K562 (cell line): ENCODE data around the gene ZFP30. TPM values are rescaled to one million over a fixed set of nuclear protein-coding genes. Genes with fewer than 3 reads are reported as not detected.
A peak's percentile ranks its signal among the peaks of the same experiment; 100 is the strongest.

ENCODE experiments used
- ATF1 ChIP-seq, 2 experiments: fragments of 450-650 bp in 1 of 2; IDR thresholded peaks; 2 replicates each; pipeline ENCODE4 v1.6.1; 2016; ENCODE audit warnings: missing compliant biosample characterization in 1 of 2, missing genetic modification characterization in 1 of 2
- CREB1 ChIP-seq, 2 experiments: sonication (generic) in 1 of 2; formaldehyde crosslinking in 1 of 2; IDR thresholded peaks; 2 replicates each; pipeline versions ENCODE4 v1.6.1 to v1.8.0; 2012 to 2022; ENCODE audit warnings: inconsistent platforms in 1 of 2, mild to moderate bottlenecking in 1 of 2, missing genetic modification reagents in 1 of 2, moderate library complexity in 1 of 2
- CTBP1 ChIP-seq: fragments of 450-650 bp; IDR thresholded peaks from 2 replicates; pipeline ENCODE4 v1.6.1; 2016; ENCODE audit warnings: borderline replicate concordance
- DMBX1 ChIP-seq: fragments of 250-450 bp; sonication (Bioruptor Pico); IDR thresholded peaks from 2 replicates; pipeline ENCODE4 v1.8.0; 2022; ENCODE audit warnings: inconsistent platforms, mild to moderate bottlenecking, moderate library complexity, borderline replicate concordance
- LARP7 ChIP-seq: fragments of 450-650 bp; IDR thresholded peaks from 2 replicates; pipeline ENCODE4 v1.6.1; 2016
- MCM5 ChIP-seq: fragments of 450-650 bp; IDR thresholded peaks from 2 replicates; pipeline ENCODE4 v1.6.1; 2016; ENCODE audit warnings: low read depth
- NFIC ChIP-seq: fragments of 450-650 bp; IDR thresholded peaks from 2 replicates; pipeline ENCODE4 v1.6.1; 2017; ENCODE audit warnings: mild to moderate bottlenecking, inconsistent platforms
- RFX7 ChIP-seq: fragments of 250-450 bp; sonication (Bioruptor Pico); IDR thresholded peaks from 2 replicates; pipeline ENCODE4 v1.5.1; 2021; ENCODE audit warnings: mild to moderate bottlenecking
- XRCC5 ChIP-seq: fragments of 200-400 bp; formaldehyde crosslinking; IDR thresholded peaks from 2 replicates; pipeline ENCODE4 v1.6.1; 2017; ENCODE audit warnings: low read depth, mild to moderate bottlenecking, low read length
- YY1 ChIP-seq, 3 experiments: IDR thresholded peaks; 2 replicates each; pipeline ENCODE4 v1.6.1; 2011; ENCODE audit warnings: low read length in 2 of 3, mild to moderate bottlenecking in 2 of 3, moderate library complexity in 2 of 3, borderline replicate concordance in 1 of 3, control low read depth in 1 of 3, low read depth in 1 of 3; ENCODE audit not compliant: insufficient read depth in 3 of 3, insufficient replicate concordance in 2 of 3, control insufficient read depth in 1 of 3, insufficient read length in 1 of 3; ENCODE audit errors: extremely low read depth in 1 of 3
- ZNF197 ChIP-seq: fragments of 200-800 bp; sonication (Bioruptor generic); IDR thresholded peaks from 2 replicates; pipeline ENCODE4 v1.6.1; 2016; ENCODE audit warnings: low read depth, missing genetic modification characterization, missing compliant biosample characterization
- ZNF253 ChIP-seq: fragments of 250-450 bp; sonication (Bioruptor Pico); conservative IDR thresholded peaks from 2 replicates; pipeline ENCODE4 v1.6.1; 2021; ENCODE audit warnings: mild to moderate bottlenecking
- polyA plus RNA-seq, 8 experiments: library from polyadenylated mRNA; depleted of rRNA in 4 of 8; stranded (reverse) in 5 of 8; unstranded in 3 of 8; fragments of >200 nt; fragmentation: Nextera tagmentation in 2 of 8; fragmentation: Illumina TruSeq in 1 of 8; extraction: Ambion mirVana in 2 of 8; extraction: Trizol in 1 of 8; gene quantifications; 2 replicates each; pipeline versions ENCODE4 v1.2.1 to v1.2.3, GENCODE V29; 2011 to 2014; ENCODE audit warnings: inconsistent platforms in 1 of 8, missing spikeins in 1 of 8
- total RNA-seq, 7 experiments: library from RNA; depleted of rRNA in 6 of 7; stranded (reverse); fragments of >200 nt in 6 of 7; fragmentation: Illumina TruSeq in 2 of 7; extraction: Trizol in 2 of 7; gene quantifications; 2 replicates each; pipeline versions ENCODE4 v1.2.1 to v1.2.3, GENCODE V29; 2011 to 2021; ENCODE audit warnings: low replicate concordance in 1 of 7
- TF ChIP-seq, protein P1 (sequence below): fragments of 250-450 bp; sonication (Bioruptor Pico); IDR thresholded peaks from 2 replicates; pipeline ENCODE4 v1.6.1; 2021; ENCODE audit warnings: mild to moderate bottlenecking
- TF ChIP-seq, protein P2 (sequence below): fragments of 450-650 bp; IDR thresholded peaks from 2 replicates; pipeline ENCODE4 v1.6.1; 2016; ENCODE audit warnings: borderline replicate concordance
- TF ChIP-seq, protein P3 (sequence below): sonication (generic); formaldehyde crosslinking; IDR thresholded peaks from 2 replicates; pipeline ENCODE4 v1.8.1; 2023; ENCODE audit warnings: mild to moderate bottlenecking, missing genetic modification reagents
- TF ChIP-seq, protein P4 (sequence below): fragments of 450-650 bp; IDR thresholded peaks from 2 replicates; pipeline ENCODE4 v1.6.1; 2014; ENCODE audit warnings: low read depth, mild to moderate bottlenecking, moderate library complexity, borderline replicate concordance

The ZFP30 gene
- total and polyA plus RNA-seq, 9 of the 15 experiments (the other 6 are each of a cell fraction or from before 2014, with no cell fraction given), result 1.1 to 11.3 (median 4.9) TPM

DNA sequence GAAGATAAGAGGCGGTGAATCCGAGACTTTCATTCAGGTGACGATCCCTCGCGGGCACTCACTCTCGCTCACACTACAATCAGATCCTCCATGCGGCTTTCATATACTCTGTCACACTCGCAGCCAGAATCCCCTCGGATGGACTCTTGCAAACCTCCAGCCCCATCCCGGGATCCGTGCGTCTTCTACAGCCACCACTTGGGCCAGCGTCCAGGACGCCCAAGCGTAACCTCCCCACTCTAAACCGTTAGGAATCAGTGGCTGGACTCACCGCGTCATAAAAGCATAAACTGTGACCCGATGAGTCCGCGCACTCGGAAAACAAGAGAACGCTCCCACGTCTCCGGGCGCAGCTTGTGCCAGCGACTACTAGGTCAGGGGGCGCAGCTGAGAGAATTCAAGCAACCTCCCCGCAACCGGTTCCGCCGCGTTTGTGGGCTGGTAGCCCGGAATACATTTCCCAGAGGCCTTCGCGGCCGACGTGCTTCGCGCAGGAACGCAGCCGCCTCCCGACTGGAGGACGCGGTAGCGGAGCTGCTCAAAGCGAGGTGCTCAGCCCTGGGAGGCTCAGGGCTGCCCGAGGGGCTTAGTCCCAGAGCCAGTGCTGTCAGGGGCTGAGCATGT is 36.7 kb upstream of the ZFP30 start (continued):
- TF ChIP-seq ZNF253 (CRISPR knock-in tag) (no peak), DMBX1 (CRISPR knock-in tag) (peak; percentile 55; the same call in 1 of the 2 replicates), YY1 (IDR thresholded peaks at IDR 0.05; ENCODE audit: borderline replicate concordance in 1 of 3, control insufficient read depth in 1 of 3, extremely low read depth in 1 of 3, insufficient read depth in 3 of 3, insufficient read length in 1 of 3, insufficient replicate concordance in 2 of 3, low read depth in 1 of 3, low read length in 2 of 3) (peak in 1 of 3 experiments; percentile 28), RFX7 (no peak), CREB1 (IDR thresholded peaks at IDR 0.05) (peak; percentile 47), CREB1 (CRISPR knock-in tag; IDR thresholded peaks at IDR 0.05) (no peak), XRCC5 (no peak), MCM5 (no peak), ZNF197 (CRISPR knock-in tag) (no peak), NFIC (peak; percentile 31; the same call in 1 of the 2 replicates), CTBP1 (peak; percentile 49; the same call in 1 of the 2 replicates), LARP7 (no peak), ATF1 (CRISPR knock-in tag; IDR thresholded peaks at IDR 0.05) (no peak), ATF1 (tag; IDR thresholded peaks at IDR 0.05) (peak; percentile 88)
- TF ChIP-seq, protein P1, sequence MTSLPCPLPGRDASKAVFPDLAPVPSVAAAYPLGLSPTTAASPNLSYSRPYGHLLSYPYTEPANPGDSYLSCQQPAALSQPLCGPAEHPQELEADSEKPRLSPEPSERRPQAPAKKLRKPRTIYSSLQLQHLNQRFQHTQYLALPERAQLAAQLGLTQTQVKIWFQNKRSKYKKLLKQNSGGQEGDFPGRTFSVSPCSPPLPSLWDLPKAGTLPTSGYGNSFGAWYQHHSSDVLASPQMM (CRISPR knock-in tag), result no peak
- TF ChIP-seq, protein P2, sequence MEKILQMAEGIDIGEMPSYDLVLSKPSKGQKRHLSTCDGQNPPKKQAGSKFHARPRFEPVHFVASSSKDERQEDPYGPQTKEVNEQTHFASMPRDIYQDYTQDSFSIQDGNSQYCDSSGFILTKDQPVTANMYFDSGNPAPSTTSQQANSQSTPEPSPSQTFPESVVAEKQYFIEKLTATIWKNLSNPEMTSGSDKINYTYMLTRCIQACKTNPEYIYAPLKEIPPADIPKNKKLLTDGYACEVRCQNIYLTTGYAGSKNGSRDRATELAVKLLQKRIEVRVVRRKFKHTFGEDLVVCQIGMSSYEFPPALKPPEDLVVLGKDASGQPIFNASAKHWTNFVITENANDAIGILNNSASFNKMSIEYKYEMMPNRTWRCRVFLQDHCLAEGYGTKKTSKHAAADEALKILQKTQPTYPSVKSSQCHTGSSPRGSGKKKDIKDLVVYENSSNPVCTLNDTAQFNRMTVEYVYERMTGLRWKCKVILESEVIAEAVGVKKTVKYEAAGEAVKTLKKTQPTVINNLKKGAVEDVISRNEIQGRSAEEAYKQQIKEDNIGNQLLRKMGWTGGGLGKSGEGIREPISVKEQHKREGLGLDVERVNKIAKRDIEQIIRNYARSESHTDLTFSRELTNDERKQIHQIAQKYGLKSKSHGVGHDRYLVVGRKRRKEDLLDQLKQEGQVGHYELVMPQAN, result no peak
- TF ChIP-seq, protein P3, sequence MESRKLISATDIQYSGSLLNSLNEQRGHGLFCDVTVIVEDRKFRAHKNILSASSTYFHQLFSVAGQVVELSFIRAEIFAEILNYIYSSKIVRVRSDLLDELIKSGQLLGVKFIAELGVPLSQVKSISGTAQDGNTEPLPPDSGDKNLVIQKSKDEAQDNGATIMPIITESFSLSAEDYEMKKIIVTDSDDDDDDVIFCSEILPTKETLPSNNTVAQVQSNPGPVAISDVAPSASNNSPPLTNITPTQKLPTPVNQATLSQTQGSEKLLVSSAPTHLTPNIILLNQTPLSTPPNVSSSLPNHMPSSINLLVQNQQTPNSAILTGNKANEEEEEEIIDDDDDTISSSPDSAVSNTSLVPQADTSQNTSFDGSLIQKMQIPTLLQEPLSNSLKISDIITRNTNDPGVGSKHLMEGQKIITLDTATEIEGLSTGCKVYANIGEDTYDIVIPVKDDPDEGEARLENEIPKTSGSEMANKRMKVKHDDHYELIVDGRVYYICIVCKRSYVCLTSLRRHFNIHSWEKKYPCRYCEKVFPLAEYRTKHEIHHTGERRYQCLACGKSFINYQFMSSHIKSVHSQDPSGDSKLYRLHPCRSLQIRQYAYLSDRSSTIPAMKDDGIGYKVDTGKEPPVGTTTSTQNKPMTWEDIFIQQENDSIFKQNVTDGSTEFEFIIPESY (CRISPR knock-in tag), result no peak
- TF ChIP-seq, protein P4, sequence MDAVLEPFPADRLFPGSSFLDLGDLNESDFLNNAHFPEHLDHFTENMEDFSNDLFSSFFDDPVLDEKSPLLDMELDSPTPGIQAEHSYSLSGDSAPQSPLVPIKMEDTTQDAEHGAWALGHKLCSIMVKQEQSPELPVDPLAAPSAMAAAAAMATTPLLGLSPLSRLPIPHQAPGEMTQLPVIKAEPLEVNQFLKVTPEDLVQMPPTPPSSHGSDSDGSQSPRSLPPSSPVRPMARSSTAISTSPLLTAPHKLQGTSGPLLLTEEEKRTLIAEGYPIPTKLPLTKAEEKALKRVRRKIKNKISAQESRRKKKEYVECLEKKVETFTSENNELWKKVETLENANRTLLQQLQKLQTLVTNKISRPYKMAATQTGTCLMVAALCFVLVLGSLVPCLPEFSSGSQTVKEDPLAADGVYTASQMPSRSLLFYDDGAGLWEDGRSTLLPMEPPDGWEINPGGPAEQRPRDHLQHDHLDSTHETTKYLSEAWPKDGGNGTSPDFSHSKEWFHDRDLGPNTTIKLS, result peak; percentile 56; the same call in 1 of the 2 replicates
